Neuronal stem cell (in vitro differentiated cells): Measurements from ENCODE around the gene MRPS21.
"Not testable (repeated sequence)": the region's sequence is repeated elsewhere in the genome, so short reads cannot be mapped to it uniquely, and the experiment has no call there.

Experiments used
- DNase-seq: peaks from one replicate; pipeline ENCODE4 v3.0.0-alpha.2; 2013; ENCODE audit warnings: low spot score
- H2AFZ ChIP-seq: one replicate; pipeline ENCODE4 v1.6.1; 2013; ENCODE audit warnings: mild to moderate bottlenecking, low read length, inconsistent platforms
- H2AK5ac ChIP-seq: 2 replicates; pipeline ENCODE4 v1.6.1; 2013; ENCODE audit warnings: low read depth, mild to moderate bottlenecking, inconsistent platforms, low read length, moderate library complexity, mixed read lengths
- H2BK120ac ChIP-seq: 2 replicates; pipeline ENCODE4 v1.6.1; 2013; ENCODE audit warnings: low read depth, mild to moderate bottlenecking, inconsistent platforms, low read length, moderate library complexity, mixed read lengths
- H2BK12ac ChIP-seq: one replicate; pipeline ENCODE4 v1.6.1; 2013; ENCODE audit warnings: low read length, inconsistent platforms
- H2BK15ac ChIP-seq: 2 replicates; pipeline ENCODE4 v1.6.1; 2013; ENCODE audit warnings: mild to moderate bottlenecking, low read length, inconsistent platforms, mixed read lengths
- H2BK5ac ChIP-seq: one replicate; pipeline ENCODE4 v1.6.1; 2013; ENCODE audit warnings: inconsistent platforms, mild to moderate bottlenecking, low read length, moderate library complexity
- H3K14ac ChIP-seq: one replicate; pipeline ENCODE4 v1.6.1; 2013; ENCODE audit warnings: low read length, inconsistent platforms
- H3K18ac ChIP-seq: 2 replicates; pipeline ENCODE4 v1.6.1; 2013; ENCODE audit warnings: low read length, inconsistent platforms
- H3K23ac ChIP-seq: 2 replicates; pipeline ENCODE4 v1.6.1; 2013; ENCODE audit warnings: low read depth, mild to moderate bottlenecking, mixed read lengths, low read length, inconsistent platforms; ENCODE audit not compliant: poor library complexity
- H3K27ac ChIP-seq: replicated peaks from 3 replicates; pipeline ENCODE4 v1.5.1; 2013; ENCODE audit warnings: low read length, inconsistent platforms
- H3K27me3 ChIP-seq, 3 experiments: 2 replicates each; pipeline ENCODE4 v1.6.1; 2013; ENCODE audit warnings: low read length in 3 of 3, mild to moderate bottlenecking in 2 of 3, inconsistent platforms in 1 of 3, low read depth in 1 of 3, mixed read lengths in 1 of 3, moderate library complexity in 1 of 3; ENCODE audit not compliant: control insufficient read depth in 3 of 3, insufficient read depth in 3 of 3
- H3K36me3 ChIP-seq, 2 donors: replicated peaks in 1 of 2; 2 replicates each; pipeline ENCODE4 v1.6.1; 2013; ENCODE audit warnings: low read length in 2 of 2; ENCODE audit not compliant: control insufficient read depth in 2 of 2, insufficient read depth in 2 of 2
- H3K4ac ChIP-seq: 2 replicates; pipeline ENCODE4 v1.6.1; 2013; ENCODE audit warnings: inconsistent platforms, mild to moderate bottlenecking, low read length, moderate library complexity
- H3K4me1 ChIP-seq, 2 donors: 1 replicate in 1 of 2; 2 replicates in 1 of 2; pipeline ENCODE4 v1.6.1; 2013; ENCODE audit warnings: low read length in 2 of 2, low read depth in 1 of 2; ENCODE audit not compliant: control insufficient read depth in 2 of 2, insufficient read depth in 1 of 2
- H3K4me2 ChIP-seq: one replicate; pipeline ENCODE4 v1.6.1; 2013; ENCODE audit warnings: mild to moderate bottlenecking, low read length, inconsistent platforms; ENCODE audit not compliant: insufficient read depth, poor library complexity, severe bottlenecking
- H3K4me3 ChIP-seq, 2 donors: 2 replicates each; pipeline ENCODE4 v1.5.1; 2013; ENCODE audit warnings: low read length in 2 of 2, mild to moderate bottlenecking in 2 of 2, inconsistent platforms in 1 of 2, moderate library complexity in 1 of 2
- H3K79me1 ChIP-seq: one replicate; pipeline ENCODE4 v1.6.1; 2013; ENCODE audit warnings: low read depth, mild to moderate bottlenecking, inconsistent platforms, low read length, moderate library complexity
- H3K9ac ChIP-seq: one replicate; pipeline ENCODE4 v1.6.1; 2013; ENCODE audit warnings: mild to moderate bottlenecking, low read depth, low read length, inconsistent platforms; ENCODE audit not compliant: poor library complexity
- H3K9me3 ChIP-seq, 2 donors: replicated peaks in 1 of 2; 2 replicates each; pipeline versions ENCODE3 to v1.6.1; 2013; ENCODE audit warnings: low read length in 2 of 2, mild to moderate bottlenecking in 2 of 2, inconsistent platforms in 1 of 2, low read depth in 1 of 2, mixed read lengths in 1 of 2, moderate library complexity in 1 of 2; ENCODE audit not compliant: control insufficient read depth in 2 of 2, insufficient read depth in 1 of 2
- H4K8ac ChIP-seq: one replicate; pipeline ENCODE4 v1.6.1; 2013; ENCODE audit warnings: low read depth, mild to moderate bottlenecking, inconsistent platforms, low read length, moderate library complexity
- H4K91ac ChIP-seq: one replicate; pipeline ENCODE4 v1.6.1; 2013; ENCODE audit warnings: low read length, low read depth, mild to moderate bottlenecking, inconsistent platforms; ENCODE audit not compliant: poor library complexity
- WGBS, 2 donors: extraction: QIAGEN DNeasy Blood & Tissue Kit; methylation state at CpG; one replicate each; pipeline ENCODE4 v1.1.7; 2013; ENCODE audit warnings: missing lambda C conversion rate in 2 of 2, mixed read lengths in 1 of 2; ENCODE audit not compliant: insufficient read length in 2 of 2, insufficient replicate concordance in 1 of 2; ENCODE audit errors: extremely low coverage in 2 of 2; 5-methylcytosine and 5-hydroxymethylcytosine counted together

Gene MRPS21

GRCh38 chr1:150314691-150315090 lies 21.0 kb downstream of the MRPS21 start:
- H3K36me3 ChIP-seq, H3K4me1 ChIP-seq, H4K91ac ChIP-seq, H2AFZ ChIP-seq, H4K8ac ChIP-seq, H3K14ac ChIP-seq, H3K23ac ChIP-seq, H3K4me3 ChIP-seq, H2BK15ac ChIP-seq, H3K9ac ChIP-seq, H2BK12ac ChIP-seq, H3K27ac ChIP-seq, DNase-seq, H3K18ac ChIP-seq, H3K4ac ChIP-seq, H3K9me3 ChIP-seq, H3K79me1 ChIP-seq, H2BK5ac ChIP-seq, H2AK5ac ChIP-seq, H2BK120ac ChIP-seq, H3K27me3 ChIP-seq, H3K4me2 ChIP-seq: not testable (repeated sequence)
- WGBS, 2 donors = no CpG with 5 or more reads among the region's 4 CpGs

GRCh38 chr1:150320667-150320978 lies 27.0 kb downstream of the MRPS21 start:
- peak overlapping the region; percentile 11 for H3K4me2 ChIP-seq
- H3K4ac ChIP-seq = no peak overlapping the region
- H2BK120ac ChIP-seq = no peak overlapping the region
- peaks cover 0 to 3% of the 10 kb centered on the region in 2 donors for H3K9me3 ChIP-seq
- peak overlapping the region; percentile 85 for H2AFZ ChIP-seq
- no peak overlapping the region for H2BK5ac ChIP-seq
- no peak for DNase-seq
- H4K91ac ChIP-seq = no peak overlapping the region
- H2BK15ac ChIP-seq = no peak overlapping the region
- no peak overlapping the region for H3K18ac ChIP-seq
- no CpG with 5 or more reads among the region's 8 CpGs for WGBS, 2 donors
- no peak overlapping the region for H4K8ac ChIP-seq
- peak overlapping the region in 1 of 2 donors; percentile 73 for H3K4me3 ChIP-seq
- H3K79me1 ChIP-seq = peaks cover 4% of the 10 kb centered on the region
- peaks cover 2 to 3% of the 10 kb centered on the region in 2 donors for H3K4me1 ChIP-seq
- peaks cover 6 to 30% of the 10 kb centered on the region in 2 donors for H3K36me3 ChIP-seq
- H3K23ac ChIP-seq = no peak overlapping the region
- no peak overlapping the region for H2AK5ac ChIP-seq
- H3K27me3 ChIP-seq = no peaks in the 10 kb centered on the region
- H3K14ac ChIP-seq = no peak overlapping the region
- H3K27ac ChIP-seq = no peak overlapping the region
- no peak overlapping the region for H2BK12ac ChIP-seq
- H3K9ac ChIP-seq = no peak overlapping the region

GRCh38 chr1:150321826-150322166 lies 28.1 kb downstream of the MRPS21 start:
- H2BK120ac ChIP-seq = no peak overlapping the region
- peak overlapping the region; percentile 85 for H2AFZ ChIP-seq
- no peak overlapping the region for H2BK12ac ChIP-seq
- H3K27me3 ChIP-seq = no peaks in the 10 kb centered on the region
- H3K23ac ChIP-seq = peak overlapping the region; percentile 89
- H3K14ac ChIP-seq = no peak overlapping the region
- H3K4me1 ChIP-seq = peaks cover 2 to 3% of the 10 kb centered on the region in 2 donors
- peak overlapping the region; percentile 94 for H3K9ac ChIP-seq
- H3K9me3 ChIP-seq = peaks cover 0 to 3% of the 10 kb centered on the region in 2 donors
- peak overlapping the region; percentile 73 to 88 for H3K4me3 ChIP-seq
- DNase-seq = peak; percentile 6
- H2BK15ac ChIP-seq = no peak overlapping the region
- no peak overlapping the region for H4K8ac ChIP-seq
- no peak overlapping the region for H3K4ac ChIP-seq
- H3K27ac ChIP-seq = peak overlapping the region; percentile 69
- peak overlapping the region; percentile 30 for H4K91ac ChIP-seq
- H2BK5ac ChIP-seq = peak overlapping the region; percentile 90
- H3K36me3 ChIP-seq = peaks cover 13 to 42% of the 10 kb centered on the region in 2 donors
- H2AK5ac ChIP-seq = no peak overlapping the region
- H3K79me1 ChIP-seq = peaks cover 4% of the 10 kb centered on the region
- peak overlapping the region; percentile 96 for H3K18ac ChIP-seq
- peak overlapping the region; percentile 75 for H3K4me2 ChIP-seq
- WGBS, 2 donors = no CpG with 5 or more reads among the region's 9 CpGs

- Histone ChIP-seq H3K18ac (no peak overlapping the region), H2BK120ac (no peak overlapping the region), H2AK5ac (no peak overlapping the region), H3K36me3 (peaks cover 15 to 47% of the 10 kb centered on the region in 2 donors), H3K9ac (no peak overlapping the region), H3K9me3 (peaks cover 0 to 3% of the 10 kb centered on the region in 2 donors), H2AFZ (no peak overlapping the region), H3K27me3 (no peaks in the 10 kb centered on the region), H3K4ac (no peak overlapping the region), H2BK15ac (no peak overlapping the region), H3K79me1 (peaks cover 4% of the 10 kb centered on the region), H2BK5ac (no peak overlapping the region), H4K8ac (no peak overlapping the region), H3K4me2 (no peak overlapping the region), H2BK12ac (no peak overlapping the region), H3K14ac (no peak overlapping the region), H4K91ac (no peak overlapping the region), H3K23ac (no peak overlapping the region), H3K27ac (no peak overlapping the region), H3K4me1 (peaks cover 2 to 3% of the 10 kb centered on the region in 2 donors), H3K4me3 (peak overlapping the region in 1 of 2 donors; percentile 73)
- no CpG with 5 or more reads among the region's 3 CpGs for whole genome bisulfite sequencing, 2 donors
- DNase-seq = no peak
Measured at GRCh38 chr1:150322310-150322709, 28.6 kb downstream of the MRPS21 start.
